ACC112 (cell line): ENCODE measurements around the gene RNF40.

Experiments
- H2AFZ ChIP-seq: fragments of 200-600 bp; sonication (generic); one replicate; pipeline ENCODE4 v1.6.0; 2017; ENCODE audit warnings: antibody characterized with exemption, low read length; ENCODE audit not compliant: unreplicated experiment
- H3K27ac ChIP-seq: fragments of 200-600 bp; sonication (generic); 2 replicates; pipeline ENCODE4 v1.5.1; 2014; ENCODE audit warnings: low read depth, mild to moderate bottlenecking, antibody characterized with exemption, low read length, moderate library complexity
- H3K27me3 ChIP-seq: fragments of 200-600 bp; sonication (generic); 2 replicates; pipeline ENCODE4 v1.6.1; 2014; ENCODE audit warnings: mild to moderate bottlenecking, antibody characterized with exemption, low read length, moderate library complexity, mixed read lengths; ENCODE audit not compliant: insufficient read depth
- H3K36me3 ChIP-seq: fragments of 200-600 bp; sonication (generic); 2 replicates; pipeline ENCODE4 v1.6.1; 2016; ENCODE audit warnings: mild to moderate bottlenecking, antibody characterized with exemption, low read length, moderate library complexity, mixed read lengths; ENCODE audit not compliant: insufficient read depth
- H3K4me1 ChIP-seq: fragments of 200-600 bp; sonication (generic); one replicate; pipeline ENCODE4 v1.6.1; 2016; ENCODE audit warnings: low read length, mixed read lengths; ENCODE audit not compliant: insufficient read depth, unreplicated experiment, control insufficient read depth
- H3K4me3 ChIP-seq: fragments of 200-600 bp; sonication (generic); 2 replicates; pipeline ENCODE4 v1.5.1; 2014; ENCODE audit warnings: mild to moderate bottlenecking, low read depth, low read length
- H3K79me2 ChIP-seq: fragments of 200-600 bp; sonication (generic); one replicate; pipeline ENCODE4 v1.6.0; 2016; ENCODE audit warnings: low read length; ENCODE audit not compliant: control insufficient read depth, unreplicated experiment, insufficient read depth

The RNF40 gene

GRCh38 chr16:30740364-30741251 is 21.5 kb upstream of the RNF40 start:
- Histone ChIP-seq H3K4me3 (peak overlapping the region; percentile 71), H3K4me1 (peaks cover 28% of the 10 kb centered on the region), H3K27ac (peak overlapping the region; percentile 91), H2AFZ (no peak overlapping the region), H3K27me3 (no peaks in the 10 kb centered on the region), H3K79me2 (peaks cover 9% of the 10 kb centered on the region), H3K36me3 (peaks cover 21% of the 10 kb centered on the region)

- H3K27ac ChIP-seq = peak overlapping the region; percentile 91
- no peak overlapping the region for H2AFZ ChIP-seq
- no peaks in the 10 kb centered on the region for H3K27me3 ChIP-seq
- peaks cover 9% of the 10 kb centered on the region for H3K79me2 ChIP-seq
- peaks cover 28% of the 10 kb centered on the region for H3K4me1 ChIP-seq
- H3K36me3 ChIP-seq = peaks cover 14% of the 10 kb centered on the region
- peak overlapping the region; percentile 71 for H3K4me3 ChIP-seq
Observed at GRCh38 chr16:30741461-30741914, 20.6 kb upstream of the RNF40 start.

DNA sequence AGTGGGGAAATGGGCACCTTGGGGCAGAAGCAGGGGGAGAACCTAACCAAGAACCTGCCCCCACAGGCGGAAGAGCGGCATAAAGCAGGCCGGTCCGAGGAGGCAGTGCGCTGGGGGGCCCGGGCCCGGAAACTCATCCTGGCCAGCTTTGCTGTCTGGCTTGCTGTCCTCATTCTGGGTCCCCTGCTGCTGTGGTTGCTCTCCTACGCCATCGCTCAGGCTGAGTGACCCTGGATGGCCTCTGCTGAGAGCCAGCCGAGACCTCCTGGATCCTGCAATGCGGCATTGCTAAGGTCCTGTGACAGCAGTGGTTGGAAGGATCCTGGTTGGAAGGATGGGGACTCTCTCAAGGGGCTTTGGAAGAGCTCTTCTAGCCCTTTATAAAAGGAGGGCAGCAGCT is 18.4 kb upstream of the RNF40 start:
- H3K79me2 ChIP-seq = peaks cover 9% of the 10 kb centered on the region
- no peaks in the 10 kb centered on the region for H3K27me3 ChIP-seq
- no peak overlapping the region for H3K27ac ChIP-seq
- peaks cover 8% of the 10 kb centered on the region for H3K36me3 ChIP-seq
- peaks cover 37% of the 10 kb centered on the region for H3K4me1 ChIP-seq
- no peak overlapping the region for H3K4me3 ChIP-seq
- H2AFZ ChIP-seq = no peak overlapping the region

- no peak overlapping the region for H3K27ac ChIP-seq
- H2AFZ ChIP-seq = no peak overlapping the region
- H3K4me1 ChIP-seq = peaks cover 37% of the 10 kb centered on the region
- peaks cover 8% of the 10 kb centered on the region for H3K36me3 ChIP-seq
- no peaks in the 10 kb centered on the region for H3K27me3 ChIP-seq
- peaks cover 10% of the 10 kb centered on the region for H3K79me2 ChIP-seq
- H3K4me3 ChIP-seq = no peak overlapping the region
Observed at GRCh38 chr16:30744183-30744582, 17.9 kb upstream of the RNF40 start.

DNA sequence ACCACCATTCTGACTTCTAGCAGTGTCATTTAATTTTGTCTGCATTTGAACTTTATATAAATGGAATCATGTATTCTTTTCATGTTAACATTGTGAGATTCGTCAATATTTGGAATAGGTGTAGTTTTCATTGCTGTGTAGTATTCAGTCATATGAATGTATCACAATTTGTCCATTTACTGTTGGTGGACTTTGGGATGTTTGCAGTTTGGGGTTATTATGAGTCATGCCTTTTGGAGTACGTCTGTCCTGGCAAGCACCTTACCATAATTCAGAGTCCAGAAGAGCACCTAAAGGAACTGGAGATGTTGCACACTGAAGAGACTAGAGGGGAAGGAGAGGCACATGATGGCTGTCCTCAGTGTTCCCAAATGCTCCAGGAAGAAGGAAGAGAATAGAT is 17.0 kb upstream of the RNF40 start:
- no peak overlapping the region for H2AFZ ChIP-seq
- peaks cover 19% of the 10 kb centered on the region for H3K79me2 ChIP-seq
- no peak overlapping the region for H3K4me3 ChIP-seq
- peaks cover 30% of the 10 kb centered on the region for H3K4me1 ChIP-seq
- H3K27me3 ChIP-seq = no peaks in the 10 kb centered on the region
- no peak overlapping the region for H3K27ac ChIP-seq
- peaks cover 8% of the 10 kb centered on the region; the same call in 1 of the 2 replicates for H3K36me3 ChIP-seq

GRCh38 chr16:30746638-30747175 is 15.4 kb upstream of the RNF40 start:
- Histone ChIP-seq H3K36me3 (peaks cover 14% of the 10 kb centered on the region), H3K4me1 (peaks cover 15% of the 10 kb centered on the region), H3K27ac (peak overlapping the region; percentile 71)

DNA sequence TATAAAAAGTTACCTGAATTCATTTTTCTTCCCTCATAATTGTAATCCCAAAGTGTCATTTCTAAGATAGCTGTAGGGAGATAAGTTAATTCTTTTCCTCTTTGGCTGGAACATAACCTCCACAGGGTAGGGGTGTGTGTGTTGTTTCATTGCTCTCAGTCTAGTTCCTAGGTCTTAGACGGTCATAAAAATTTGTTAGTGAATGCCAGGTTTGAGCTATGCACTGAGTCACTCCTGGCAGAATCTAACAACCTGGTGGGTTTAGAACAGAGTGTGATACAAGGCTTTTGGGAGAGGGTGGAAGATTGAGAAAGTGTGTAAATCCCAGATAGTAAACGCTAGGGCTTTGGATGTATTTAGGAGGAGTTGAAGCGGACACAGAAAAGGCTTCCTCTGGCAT is 14.8 kb upstream of the RNF40 start:
- peak overlapping the region; percentile 71 for H3K27ac ChIP-seq
- H3K79me2 ChIP-seq = peaks cover 19% of the 10 kb centered on the region
- peaks cover 10% of the 10 kb centered on the region for H3K4me1 ChIP-seq
- peaks cover 14% of the 10 kb centered on the region for H3K36me3 ChIP-seq
- no peaks in the 10 kb centered on the region for H3K27me3 ChIP-seq
- H3K4me3 ChIP-seq = peak overlapping the region; percentile 79
- H2AFZ ChIP-seq = peak overlapping the region; percentile 0

More at GRCh38 chr16:30746638-30747175, 15.4 kb upstream of the RNF40 start:
- Histone ChIP-seq H3K79me2 (peaks cover 24% of the 10 kb centered on the region), H3K27me3 (no peaks in the 10 kb centered on the region), H3K4me3 (no peak overlapping the region), H2AFZ (no peak overlapping the region)

DNA sequence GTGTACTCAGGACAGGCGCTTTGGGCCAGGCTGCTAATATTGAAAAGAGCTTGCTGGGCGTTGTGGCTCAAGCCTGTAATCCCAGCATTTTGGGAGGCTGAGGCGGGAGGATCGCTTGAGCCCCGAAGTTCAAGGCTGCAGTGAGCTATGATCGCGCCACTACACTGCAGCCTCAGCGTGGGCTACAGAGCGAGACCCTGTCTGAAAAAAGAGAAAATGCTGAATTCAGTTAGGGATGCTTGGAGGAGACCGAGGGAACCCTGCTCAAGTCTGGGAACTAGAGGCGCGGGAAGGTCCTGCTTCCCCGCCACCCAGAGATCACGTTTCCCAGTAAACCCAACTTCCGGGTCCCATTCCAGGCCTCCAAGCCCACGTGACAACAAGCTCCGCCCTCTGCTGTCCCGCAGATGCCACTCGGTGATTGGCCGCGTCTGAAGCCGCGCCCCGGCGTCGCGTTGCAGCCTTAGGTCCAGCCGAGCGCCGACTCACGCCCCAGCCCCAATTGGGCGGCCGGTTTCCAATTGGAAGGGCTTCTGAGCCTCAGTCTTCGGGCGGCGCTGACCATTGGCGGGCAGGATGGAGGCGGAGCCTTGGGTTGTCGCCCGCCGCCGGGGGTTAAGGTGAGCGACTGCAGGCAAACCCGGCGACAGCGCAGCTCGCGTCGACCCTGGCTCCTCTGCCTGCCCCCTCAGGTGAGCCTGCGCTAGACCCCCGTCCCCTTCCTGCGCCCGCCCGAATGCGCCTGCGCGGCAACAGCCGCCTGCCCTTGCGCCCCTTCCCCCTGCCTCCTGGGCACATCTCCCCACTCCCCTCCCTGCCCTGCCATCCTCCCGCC is 14.1 kb upstream of the RNF40 start, which contains the start of gene PHKG2:
Gene PHKG2 (plus strand): TSS at position 627 of the 835 bp plus-strand sequence. CDS start 396 bp downstream, outside the sequence.
- peak within 1 kb of the TSS; percentile 0 for H2AFZ ChIP-seq
- H3K36me3 ChIP-seq = peaks cover 14% of the 10 kb centered on the region

DNA sequence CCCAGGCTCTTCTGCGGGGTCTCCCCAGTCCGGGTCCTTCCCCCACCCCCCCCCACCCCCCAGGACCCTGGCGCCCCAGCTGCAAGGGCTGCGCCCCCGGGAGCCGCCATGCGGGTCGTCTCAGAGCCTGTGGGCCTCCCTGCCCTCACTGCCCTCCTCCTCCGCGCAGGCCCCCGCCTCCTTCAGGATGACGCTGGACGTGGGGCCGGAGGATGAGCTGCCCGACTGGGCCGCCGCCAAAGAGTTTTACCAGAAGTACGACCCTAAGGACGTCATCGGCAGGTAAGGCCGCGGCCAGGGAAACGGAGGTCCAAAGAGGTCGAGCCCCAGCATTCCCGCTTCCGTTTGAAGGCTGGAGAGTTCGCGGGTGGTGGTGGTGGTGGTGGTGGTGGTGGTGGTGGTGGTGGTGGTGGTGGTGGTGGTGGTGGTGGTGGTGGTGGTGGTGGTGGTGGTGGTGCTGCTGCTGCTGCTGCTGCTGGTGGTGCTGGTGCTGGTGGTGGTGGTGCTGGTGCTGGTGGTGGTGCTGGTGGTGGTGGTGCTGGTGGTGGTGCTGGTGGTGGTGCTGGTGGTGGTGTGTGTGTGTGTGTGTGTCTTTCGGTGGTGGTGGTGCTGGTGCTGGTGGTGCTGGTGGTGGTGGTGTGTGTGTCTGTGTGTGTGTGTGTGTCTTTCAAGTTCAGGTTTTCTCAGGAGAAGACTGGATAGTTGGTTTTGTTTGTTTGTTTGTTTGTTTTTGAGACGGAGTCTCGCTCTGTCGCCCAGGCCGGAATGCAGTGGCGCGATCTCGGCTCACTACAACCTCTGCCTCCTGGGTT is 13.3 kb upstream of the RNF40 start:
- Histone ChIP-seq H2AFZ (no peak overlapping the region), H3K27ac (no peak overlapping the region), H3K36me3 (peaks cover 14% of the 10 kb centered on the region), H3K4me3 (peak overlapping the region; percentile 79), H3K79me2 (peaks cover 19% of the 10 kb centered on the region), H3K4me1 (peaks cover 10% of the 10 kb centered on the region), H3K27me3 (no peaks in the 10 kb centered on the region)

More for the DNA sequence above, 14.1 kb upstream of the RNF40 start, which contains the start of gene PHKG2:
- peaks cover 10% of the 10 kb centered on the region for H3K4me1 ChIP-seq
- peak within 1 kb of the TSS; percentile 79 for H3K4me3 ChIP-seq
- H3K27ac ChIP-seq = peak within 1 kb of the TSS; percentile 71
- peaks cover 19% of the 10 kb centered on the region for H3K79me2 ChIP-seq
- no peaks in the 10 kb centered on the region for H3K27me3 ChIP-seq
